Neural cell (in vitro differentiated cells): Measurements from ENCODE around the gene OR6F1. TPM values are rescaled to one million over a fixed set of nuclear protein-coding genes. Genes with fewer than 3 reads are reported as not detected.

Experiments used
- polyA plus RNA-seq: library from polyadenylated mRNA; depleted of rRNA; stranded (reverse); fragments of >200 nt; gene quantifications from 2 replicates; pipeline ENCODE4 v1.2.3, GENCODE V29; 2014

OR6F1 gene
- polyA plus RNA-seq, 1 donor from 2014 or later = not detected

Other genes starting within 250 kb of the OR6F1 start
- not detected in 2 replicates for gene OR2C3, start 180.2 kb downstream of the OR6F1 start, polyA plus RNA-seq
- not detected in 2 replicates for gene GCSAML, start 167.5 kb downstream of the OR6F1 start, polyA plus RNA-seq
- gene OR2G2, start 128.3 kb downstream of the OR6F1 start, polyA plus RNA-seq = not detected in 2 replicates
- not detected in 2 replicates for gene OR2G3, start 111.1 kb downstream of the OR6F1 start, polyA plus RNA-seq
- gene OR13G1, start 36.9 kb downstream of the OR6F1 start, polyA plus RNA-seq = not detected in 2 replicates
- gene OR14K1, start 22.0 kb upstream of the OR6F1 start, polyA plus RNA-seq = not detected in 2 replicates
- not detected in 2 replicates for gene OR14A2, start 31.5 kb upstream of the OR6F1 start, polyA plus RNA-seq
- not detected in 2 replicates for gene OR1C1, start 43.9 kb upstream of the OR6F1 start, polyA plus RNA-seq
- gene OR14A16, start 107.5 kb upstream of the OR6F1 start, polyA plus RNA-seq = not detected in 2 replicates
- gene OR11L1, start 125.2 kb upstream of the OR6F1 start, polyA plus RNA-seq = not detected in 2 replicates
- gene TRIM58, start 140.5 kb upstream of the OR6F1 start, polyA plus RNA-seq = 0.12 and 0.26 TPM in 2 replicates
- gene OR2W3, start 178.9 kb upstream of the OR6F1 start, polyA plus RNA-seq = 1.1 TPM in 1 of 2 replicates, not detected in the other
- gene OR2T8, start 203.6 kb upstream of the OR6F1 start, polyA plus RNA-seq = not detected in 2 replicates
- not detected in 2 replicates for gene OR2AJ1, start 208.2 kb upstream of the OR6F1 start, polyA plus RNA-seq
- gene OR2L8, start 232.2 kb upstream of the OR6F1 start, polyA plus RNA-seq = not detected in 2 replicates
- not detected in 2 replicates for gene OR2AK2, start 248.6 kb upstream of the OR6F1 start, polyA plus RNA-seq